ENCODE measurements around the gene DAB1. TPM values are rescaled to one million over a fixed set of nuclear protein-coding genes. Genes with fewer than 3 reads are reported as not detected.

The DAB1 gene
- total and polyA plus RNA-seq, 7 donors = under 0.01 to 1.1 (median 0.75) TPM; not detected in 1

DNA sequence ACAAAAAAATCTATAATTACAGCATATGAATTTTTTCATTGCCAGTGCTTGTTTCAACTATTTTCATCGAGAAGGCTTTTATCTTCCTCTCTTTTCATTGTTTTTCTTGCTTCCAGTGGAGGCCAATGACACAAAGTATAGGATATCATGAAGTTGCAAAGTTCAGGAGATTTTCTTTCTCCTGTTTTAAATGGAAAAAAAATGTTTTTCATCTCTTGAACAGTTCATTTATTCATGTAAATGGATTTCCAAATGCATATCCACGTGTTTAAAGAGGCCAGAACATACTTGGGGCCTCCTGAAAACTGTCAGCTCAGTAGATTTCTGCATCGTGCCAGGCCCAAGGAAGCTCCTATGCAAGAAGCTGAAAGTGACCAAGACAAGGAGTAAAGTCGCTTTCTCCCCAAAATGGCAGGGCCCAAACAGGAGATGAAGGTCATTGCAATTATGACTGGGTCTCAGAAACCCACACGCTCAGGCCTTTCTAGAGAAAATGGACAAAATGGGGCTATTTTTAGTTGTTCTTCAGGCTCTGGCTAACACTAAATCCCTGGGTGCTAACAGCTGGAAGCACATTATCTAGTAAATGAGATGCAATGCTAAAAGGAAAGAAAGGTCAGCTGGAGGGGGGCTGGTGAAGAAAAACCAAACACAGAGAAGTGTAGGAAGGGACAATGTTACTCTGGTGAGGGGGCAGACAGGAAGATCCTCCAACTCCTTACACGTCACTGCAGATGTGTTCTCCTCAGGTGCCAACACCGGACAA is 321.1 kb downstream of the DAB1 start:
- TF ChIP-seq, protein P1, sequence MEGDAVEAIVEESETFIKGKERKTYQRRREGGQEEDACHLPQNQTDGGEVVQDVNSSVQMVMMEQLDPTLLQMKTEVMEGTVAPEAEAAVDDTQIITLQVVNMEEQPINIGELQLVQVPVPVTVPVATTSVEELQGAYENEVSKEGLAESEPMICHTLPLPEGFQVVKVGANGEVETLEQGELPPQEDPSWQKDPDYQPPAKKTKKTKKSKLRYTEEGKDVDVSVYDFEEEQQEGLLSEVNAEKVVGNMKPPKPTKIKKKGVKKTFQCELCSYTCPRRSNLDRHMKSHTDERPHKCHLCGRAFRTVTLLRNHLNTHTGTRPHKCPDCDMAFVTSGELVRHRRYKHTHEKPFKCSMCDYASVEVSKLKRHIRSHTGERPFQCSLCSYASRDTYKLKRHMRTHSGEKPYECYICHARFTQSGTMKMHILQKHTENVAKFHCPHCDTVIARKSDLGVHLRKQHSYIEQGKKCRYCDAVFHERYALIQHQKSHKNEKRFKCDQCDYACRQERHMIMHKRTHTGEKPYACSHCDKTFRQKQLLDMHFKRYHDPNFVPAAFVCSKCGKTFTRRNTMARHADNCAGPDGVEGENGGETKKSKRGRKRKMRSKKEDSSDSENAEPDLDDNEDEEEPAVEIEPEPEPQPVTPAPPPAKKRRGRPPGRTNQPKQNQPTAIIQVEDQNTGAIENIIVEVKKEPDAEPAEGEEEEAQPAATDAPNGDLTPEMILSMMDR (IDR thresholded peaks at IDR 0.05) = no peak
- TF ChIP-seq POLR2AphosphoS5 (IDR thresholded peaks at IDR 0.05) (no peak), EP300 (IDR thresholded peaks at IDR 0.05) (no peak), POLR2A (IDR thresholded peaks at IDR 0.05) (no peak)
- no peak overlapping the region for H3K27ac ChIP-seq
- 67 to 73% methylated on average over 7 of the region's 7 CpGs for WGBS, 2 donors
- intact Hi-C loops (cut with DNase I) = no loop called here
- no peak for DNase-seq
- H3K27me3 ChIP-seq = no peaks in the 10 kb centered on the region
- H3K9me3 ChIP-seq = no peaks in the 10 kb centered on the region
- H3K4me3 ChIP-seq = no peak overlapping the region
- no peaks in the 10 kb centered on the region for H3K36me3 ChIP-seq
- H3K4me1 ChIP-seq = no peaks in the 10 kb centered on the region

DNA sequence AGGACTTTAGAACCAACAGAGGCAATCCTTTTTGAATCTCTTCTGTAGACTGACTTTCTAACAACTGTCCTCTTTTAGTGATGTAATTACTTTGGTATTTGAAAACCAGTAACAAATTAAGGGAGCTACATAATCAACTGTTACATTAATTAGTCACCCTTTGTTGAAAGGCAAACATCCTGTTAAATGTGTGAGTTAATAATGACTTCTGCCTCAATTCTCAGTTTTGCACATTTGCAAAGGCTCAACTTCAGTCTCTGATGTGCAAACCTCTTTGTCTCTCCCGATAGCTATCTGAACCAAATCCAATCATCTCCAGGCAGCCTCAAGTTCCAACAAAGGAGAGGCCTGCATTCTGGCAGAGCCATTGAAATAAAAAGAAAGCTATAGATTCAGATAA is 322.7 kb downstream of the DAB1 start:
- intact Hi-C loops (cut with DNase I) = no loop called here
- TF ChIP-seq EP300 (IDR thresholded peaks at IDR 0.05) (no peak), POLR2AphosphoS5 (IDR thresholded peaks at IDR 0.05) (no peak)
- TF ChIP-seq, protein P1 (IDR thresholded peaks at IDR 0.05) = no peak
- H3K36me3 ChIP-seq = no peaks in the 10 kb centered on the region
- H3K27ac ChIP-seq = no peak overlapping the region
- H3K27me3 ChIP-seq = no peaks in the 10 kb centered on the region
- DNase-seq = no peak
- WGBS, 2 donors = 60 to 68% methylated on average over 1 of the region's 1 CpG
- no peaks in the 10 kb centered on the region for H3K9me3 ChIP-seq
- no peak overlapping the region for H3K4me3 ChIP-seq
- no peaks in the 10 kb centered on the region for H3K4me1 ChIP-seq

DNA sequence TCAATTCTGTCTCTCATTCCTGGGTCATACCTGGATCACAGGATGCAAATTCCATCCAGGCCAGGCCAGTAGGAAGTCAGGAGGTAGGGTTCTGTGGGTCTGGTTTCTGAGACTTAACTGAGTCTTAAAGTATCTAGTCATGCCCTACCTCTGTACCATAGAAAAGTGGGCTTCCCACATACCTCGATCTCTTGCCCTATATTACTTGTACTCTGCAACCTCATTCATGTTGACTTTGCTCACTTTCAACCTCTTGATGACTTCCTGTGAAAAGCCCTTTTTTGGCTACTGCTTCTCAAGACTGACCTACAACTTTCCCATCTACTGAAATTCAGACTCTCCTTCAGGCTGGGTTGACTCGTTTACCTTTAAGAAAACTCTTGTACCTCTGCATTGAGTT is 329.1 kb downstream of the DAB1 start:
- intact Hi-C loops (cut with DNase I) = no loop called here
- 82 to 85% methylated on average over 2 of the region's 2 CpGs for WGBS, 2 donors
- Histone ChIP-seq H3K27me3 (no peaks in the 10 kb centered on the region), H3K4me1 (no peaks in the 10 kb centered on the region), H3K9me3 (no peaks in the 10 kb centered on the region), H3K4me3 (no peak overlapping the region), H3K36me3 (no peaks in the 10 kb centered on the region), H3K27ac (no peak overlapping the region)
- TF ChIP-seq POLR2A (IDR thresholded peaks at IDR 0.05) = no peak
- no peak for TF ChIP-seq EP300 (IDR thresholded peaks at IDR 0.05)
- no peak for TF ChIP-seq POLR2AphosphoS5 (IDR thresholded peaks at IDR 0.05)
- TF ChIP-seq, protein P1 (IDR thresholded peaks at IDR 0.05) = no peak
- no peak for DNase-seq

DNA sequence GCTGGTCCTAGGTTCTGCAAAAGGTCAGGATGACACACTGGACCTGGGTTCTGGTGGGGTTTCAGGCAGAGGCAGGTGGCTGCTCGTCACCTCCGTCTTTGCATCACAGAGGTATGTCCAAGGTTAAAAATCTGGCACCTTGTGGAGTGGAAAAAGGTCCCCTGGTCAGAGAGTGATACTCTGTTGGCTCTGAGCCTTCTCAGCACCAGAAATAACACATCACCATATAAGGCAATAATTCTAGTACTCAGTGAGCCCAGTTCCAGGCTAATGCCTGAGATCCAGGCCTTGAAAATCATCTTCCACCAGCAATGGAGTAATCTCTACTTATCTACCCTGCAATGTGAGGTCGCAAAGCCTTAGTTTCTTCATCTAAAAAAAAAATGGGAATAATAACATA is 330.7 kb downstream of the DAB1 start:
- Histone ChIP-seq H3K4me1 (no peaks in the 10 kb centered on the region), H3K36me3 (no peaks in the 10 kb centered on the region), H3K27ac (no peak overlapping the region), H3K27me3 (no peaks in the 10 kb centered on the region), H3K9me3 (no peaks in the 10 kb centered on the region), H3K4me3 (no peak overlapping the region)
- intact Hi-C loops (cut with DNase I) = no loop called here
- no peak for TF ChIP-seq EP300 (IDR thresholded peaks at IDR 0.05)
- TF ChIP-seq, protein P1 (IDR thresholded peaks at IDR 0.05) = no peak
- TF ChIP-seq POLR2AphosphoS5 (IDR thresholded peaks at IDR 0.05) = no peak
- no peak for TF ChIP-seq POLR2A (IDR thresholded peaks at IDR 0.05)
- no peak for DNase-seq
- 92 to 94% methylated on average over 3 of the region's 3 CpGs for WGBS, 2 donors

DNA sequence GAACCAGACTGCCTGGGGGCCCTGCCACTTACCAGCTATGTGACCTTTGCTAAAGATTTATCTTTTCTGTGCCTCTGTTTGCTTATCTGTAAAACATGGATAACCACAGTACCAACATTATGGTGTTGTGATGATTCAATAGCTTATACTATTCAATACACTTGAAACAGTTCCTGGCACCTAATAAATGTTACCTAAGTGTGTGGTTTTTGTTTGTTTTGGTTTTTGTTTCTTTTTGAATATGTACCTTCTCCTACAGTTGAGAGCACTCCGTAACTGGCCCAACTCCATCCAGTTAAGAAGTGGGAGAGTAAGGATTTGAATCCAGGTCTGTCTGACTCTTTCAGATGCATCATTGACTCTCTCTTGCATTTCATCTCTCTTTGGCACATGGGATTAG is 332.2 kb downstream of the DAB1 start:
- H3K4me3 ChIP-seq = no peak overlapping the region
- H3K27me3 ChIP-seq = no peaks in the 10 kb centered on the region
- H3K4me1 ChIP-seq = no peaks in the 10 kb centered on the region
- WGBS, 2 donors = 69 to 85% methylated on average over 1 of the region's 1 CpG
- TF ChIP-seq, protein P1 (IDR thresholded peaks at IDR 0.05) = no peak
- TF ChIP-seq POLR2A (IDR thresholded peaks at IDR 0.05) (no peak), POLR2AphosphoS5 (IDR thresholded peaks at IDR 0.05) (no peak), EP300 (IDR thresholded peaks at IDR 0.05) (no peak)
- intact Hi-C loops (cut with DNase I) = no loop called here
- no peaks in the 10 kb centered on the region for H3K9me3 ChIP-seq
- H3K36me3 ChIP-seq = no peaks in the 10 kb centered on the region
- H3K27ac ChIP-seq = no peak overlapping the region
- no peak for DNase-seq

Data from sigmoid colon (tissue), 7 donors.